ENCODE results near the gene FAR2. TPM values are rescaled to one million over a fixed set of nuclear protein-coding genes. Genes with fewer than 3 reads are reported as not detected.

FAR2 gene
- 75.9 TPM for total RNA-seq

DNA sequence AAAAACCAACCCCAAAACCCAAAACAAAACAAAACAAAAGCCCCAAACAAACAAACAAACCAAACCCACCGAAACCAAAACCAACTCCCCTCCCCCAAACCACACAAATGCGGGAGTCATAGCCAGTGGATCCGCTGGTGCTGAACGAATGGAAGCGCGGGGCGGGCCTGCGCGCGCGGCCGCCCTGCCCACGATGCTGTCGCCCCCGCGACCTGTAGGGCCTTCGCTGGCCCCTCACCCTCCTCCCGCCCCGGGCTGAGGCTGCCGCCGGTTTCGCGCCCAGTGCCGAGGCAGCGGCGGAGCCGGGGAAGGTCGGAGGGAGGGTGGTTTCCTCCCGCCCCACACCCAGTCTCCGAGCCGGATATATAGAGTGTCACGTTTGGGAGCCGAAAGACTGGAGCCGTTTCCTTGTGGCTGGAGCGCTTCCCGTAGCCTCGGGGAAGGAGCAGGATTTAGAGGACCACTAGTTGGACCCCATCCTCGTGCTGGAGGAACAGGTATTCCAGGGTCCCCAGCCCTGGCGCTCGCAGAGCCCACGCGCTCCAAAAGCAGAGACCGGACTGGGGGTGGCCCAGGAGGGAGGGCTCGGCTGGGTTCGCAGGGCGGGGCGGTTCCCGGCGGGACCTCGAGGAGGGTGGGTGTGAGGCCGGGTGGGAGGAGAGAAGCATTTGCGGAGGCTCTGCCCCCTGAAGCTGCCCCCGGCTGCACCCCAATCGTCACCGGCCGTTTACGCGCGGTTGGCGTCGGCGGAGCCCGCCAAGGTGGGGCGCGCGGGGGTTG lies at the start of gene FAR2:
Gene FAR2 (plus strand): TSS at position 368 of the 780 bp plus-strand sequence. CDS start 121,172 bp downstream, outside the sequence.

DNA sequence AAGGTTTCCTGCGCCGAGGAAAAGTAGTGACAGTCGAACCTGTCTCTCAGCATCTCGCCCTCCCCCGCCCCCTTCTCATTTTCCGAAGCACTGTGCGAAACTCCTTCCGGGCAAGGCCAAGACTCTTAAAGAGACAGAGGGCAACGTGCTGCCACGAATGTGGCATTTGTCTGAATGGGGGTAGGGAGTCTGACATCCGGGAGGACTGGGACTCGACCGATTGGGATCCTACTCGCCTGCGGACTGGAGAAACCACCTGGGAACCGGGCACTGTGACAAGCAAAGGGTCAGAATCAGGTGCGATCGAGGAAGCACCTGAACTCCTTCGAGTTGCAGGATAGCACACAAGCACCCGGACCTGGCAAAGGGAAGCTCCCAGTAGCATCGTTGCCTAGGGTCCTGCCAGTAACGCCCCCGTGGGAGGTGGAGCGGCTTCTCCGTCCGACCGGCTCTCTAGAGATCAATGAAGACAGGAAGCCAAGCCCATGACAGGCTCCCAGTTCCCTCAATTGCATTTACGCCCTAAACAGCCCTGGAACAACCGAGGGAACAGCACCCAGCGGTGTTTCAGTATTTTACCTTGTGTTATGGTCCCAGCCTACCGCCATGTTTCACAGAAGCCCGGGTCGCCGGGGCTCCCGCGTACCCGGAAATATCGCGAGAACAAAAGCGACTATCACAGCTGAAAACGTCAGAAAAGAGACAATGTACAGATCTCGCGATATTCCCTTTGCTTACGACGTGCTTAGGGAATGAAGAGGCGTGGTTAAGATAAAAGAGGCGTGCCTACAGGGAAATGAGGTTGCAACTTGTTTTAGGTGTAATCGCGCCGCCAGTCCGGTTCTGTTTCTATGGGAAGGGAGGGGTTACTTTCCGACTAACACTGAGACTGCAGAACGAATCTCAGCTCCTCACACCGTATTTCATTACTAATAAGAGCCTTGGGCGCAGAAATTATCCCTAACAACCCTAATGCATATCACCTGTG lies 231.8 kb downstream of the FAR2 start, which contains the start of gene ERGIC2:
Gene ERGIC2 (minus strand): TSS at position 637 of the 988 bp plus-strand sequence. CDS start 9,539 bp downstream, outside the sequence.

Other genes with a start within 250 kb of the FAR2 start
- gene ERGIC2, start 231.9 kb downstream of the FAR2 start, total RNA-seq: 41.5 TPM